Keratinocyte (primary cell): Measurements from ENCODE around the gene LRP1B. TPM values are rescaled to one million over a fixed set of nuclear protein-coding genes. Genes with fewer than 3 reads are reported as not detected.

Source experiments
- DNase-seq: peaks from one replicate; pipeline ENCODE4 v3.0.0-alpha.2; 2011; ENCODE audit warnings: low read depth, missing footprints, low spot score
- FAIRE-seq: peaks from 2 replicates; lab custom pipeline; 2011; peaks lifted over from hg19 to GRCh38; lab: Jason Lieb, UNC
- H2AFZ ChIP-seq: 2 replicates; pipeline ENCODE4 v1.6.0; 2012; ENCODE audit warnings: low read length, control low read depth, inconsistent platforms; ENCODE audit not compliant: control insufficient read depth
- H3K27ac ChIP-seq: 2 replicates; pipeline ENCODE4 v1.5.1; 2011; ENCODE audit warnings: low read length; ENCODE audit not compliant: control insufficient read depth, insufficient read depth
- H3K27me3 ChIP-seq: 3 replicates; pipeline ENCODE4 v1.6.0; 2011; ENCODE audit warnings: low read length; ENCODE audit not compliant: control insufficient read depth, insufficient read depth; ENCODE audit errors: extremely low read depth
- H3K36me3 ChIP-seq, 2 experiments: 2 replicates in 1 of 2; 3 replicates in 1 of 2; pipeline ENCODE4 v1.5.1; 2011; ENCODE audit warnings: low read length in 2 of 2, mild to moderate bottlenecking in 1 of 2; ENCODE audit not compliant: control insufficient read depth in 2 of 2, insufficient read depth in 2 of 2; ENCODE audit errors: extremely low read depth in 1 of 2
- H3K4me1 ChIP-seq: 3 replicates; pipeline ENCODE4 v1.5.1; 2011; ENCODE audit warnings: low read length; ENCODE audit not compliant: control insufficient read depth, insufficient read depth; ENCODE audit errors: extremely low read depth
- H3K4me2 ChIP-seq: 3 replicates; pipeline ENCODE4 v1.6.0; 2011; ENCODE audit warnings: low read depth, low read length; ENCODE audit not compliant: control insufficient read depth, insufficient read depth; ENCODE audit errors: extremely low read depth
- H3K4me3 ChIP-seq, 3 experiments: fragments of 200-600 bp in 1 of 3; sonication (generic) in 1 of 3; 2 replicates in 2 of 3; 3 replicates in 1 of 3; pipeline ENCODE4 v1.5.1; 2011 to 2016; ENCODE audit warnings: low read length in 3 of 3, mild to moderate bottlenecking in 3 of 3, control low read depth in 2 of 3, inconsistent platforms in 1 of 3, low read depth in 1 of 3, mixed read lengths in 1 of 3, mixed run types in 1 of 3, moderate library complexity in 1 of 3; ENCODE audit not compliant: control insufficient read depth in 2 of 3, insufficient read depth in 2 of 3; ENCODE audit errors: extremely low read depth in 1 of 3
- H3K79me2 ChIP-seq: 2 replicates; pipeline ENCODE4 v1.6.0; 2012; ENCODE audit warnings: low read length; ENCODE audit not compliant: control insufficient read depth, insufficient read depth
- H3K9ac ChIP-seq: 3 replicates; pipeline ENCODE4 v1.6.0; 2011; ENCODE audit warnings: low read length; ENCODE audit not compliant: control insufficient read depth, insufficient read depth; ENCODE audit errors: extremely low read depth
- H3K9me1 ChIP-seq: 3 replicates; pipeline ENCODE4 v1.6.0; 2011; ENCODE audit warnings: low read length; ENCODE audit not compliant: control insufficient read depth, insufficient read depth; ENCODE audit errors: extremely low read depth
- H3K9me3 ChIP-seq: 2 replicates; pipeline ENCODE4 v1.5.1; 2012; ENCODE audit warnings: low read depth, low read length; ENCODE audit not compliant: control insufficient read depth
- H4K20me1 ChIP-seq: 3 replicates; pipeline ENCODE4 v1.6.0; 2011; ENCODE audit warnings: low read length; ENCODE audit not compliant: control insufficient read depth, insufficient read depth; ENCODE audit errors: extremely low read depth
- CTCF ChIP-seq, 3 experiments: IDR thresholded peaks in 1 of 3; conservative IDR thresholded peaks in 1 of 3; optimal IDR thresholded peaks in 1 of 3; 2 replicates in 2 of 3; 3 replicates in 1 of 3; pipeline versions ENCODE3 to v1.5.1; 2011; ENCODE audit warnings: low read length in 3 of 3, mild to moderate bottlenecking in 3 of 3, moderate library complexity in 2 of 3, control low read depth in 1 of 3, inconsistent platforms in 1 of 3; ENCODE audit not compliant: insufficient read depth in 2 of 3; ENCODE audit errors: extremely low read depth in 1 of 3
- EZH2 ChIP-seq: IDR thresholded peaks from one replicate; pipeline ENCODE4 v1.6.1; 2012; ENCODE audit warnings: inconsistent platforms, mild to moderate bottlenecking, low read length, moderate library complexity
- dilution Hi-C: fragments of 300-500 bp; cut with MboI; formaldehyde crosslinking; loops from one replicate; pipeline ENCODE4 v1.7.0; 2020; ENCODE audit warnings: low sequenced_read_pairs; ENCODE audit not compliant: extremely low pct_ligation_motif_present
- polyA plus RNA-seq, 5 experiments: library from polyadenylated mRNA; depleted of rRNA in 3 of 5; stranded (reverse) in 3 of 5; stranded (forward) in 1 of 5; unstranded in 1 of 5; fragments of >200 nt; gene quantifications; 1 replicate in 1 of 5; 2 replicates in 3 of 5; 3 replicates in 1 of 5; pipeline versions ENCODE4 v1.2.1 to v1.2.3, GENCODE V29; 2011 to 2012; ENCODE audit warnings: missing spikeins in 2 of 5, low read depth in 1 of 5, low replicate concordance in 1 of 5

LRP1B gene
- polyA plus RNA-seq, 1 donor (not counting 4 experiments of a cell fraction or from before 2014, with no cell fraction given) = not detected

- no peak overlapping the region for H3K9ac ChIP-seq
- no peaks in the 10 kb centered on the region for H3K4me1 ChIP-seq
- no peaks in the 10 kb centered on the region for H3K9me1 ChIP-seq
- no peaks in the 10 kb centered on the region for H3K27me3 ChIP-seq
- H3K4me2 ChIP-seq = no peak overlapping the region
- no peak overlapping the region for H2AFZ ChIP-seq
- H3K4me3 ChIP-seq = no peak overlapping the region
- TF ChIP-seq CTCF (optimal IDR thresholded peaks at IDR 0.05 in 1 of 3, IDR thresholded peaks at IDR 0.05 in 1 of 3, conservative IDR thresholded peaks at IDR 0.05 in 1 of 3; ENCODE audit: extremely low read depth in 1 of 3, insufficient read depth in 2 of 3, low read length in 3 of 3) = no peak
- no peak for TF ChIP-seq EZH2
- H3K79me2 ChIP-seq = no peaks in the 10 kb centered on the region
- no peaks in the 10 kb centered on the region for H4K20me1 ChIP-seq
- H3K27ac ChIP-seq = no peak overlapping the region
- H3K36me3 ChIP-seq = no peaks in the 10 kb centered on the region
- dilution Hi-C loops = no loop called here
- FAIRE-seq (no peak), DNase-seq (no peak)
- H3K9me3 ChIP-seq = no peaks in the 10 kb centered on the region
These were observed 1126.7 kb downstream of the LRP1B start for GRCh38 chr2:141003967-141004657.

- no peaks in the 10 kb centered on the region for H3K27me3 ChIP-seq
- no peak for TF ChIP-seq EZH2
- no peak for TF ChIP-seq CTCF (optimal IDR thresholded peaks at IDR 0.05 in 1 of 3, IDR thresholded peaks at IDR 0.05 in 1 of 3, conservative IDR thresholded peaks at IDR 0.05 in 1 of 3; ENCODE audit: extremely low read depth in 1 of 3, insufficient read depth in 2 of 3, low read length in 3 of 3)
- no peak overlapping the region for H2AFZ ChIP-seq
- dilution Hi-C loops = no loop called here
- no peaks in the 10 kb centered on the region for H4K20me1 ChIP-seq
- H3K79me2 ChIP-seq = no peaks in the 10 kb centered on the region
- H3K9ac ChIP-seq = no peak overlapping the region
- H3K9me1 ChIP-seq = no peaks in the 10 kb centered on the region
- no peaks in the 10 kb centered on the region for H3K36me3 ChIP-seq
- no peak for DNase-seq
- H3K27ac ChIP-seq = no peak overlapping the region
- no peaks in the 10 kb centered on the region for H3K4me1 ChIP-seq
- no peak for FAIRE-seq
- H3K4me3 ChIP-seq = no peak overlapping the region
- H3K4me2 ChIP-seq = no peak overlapping the region
- no peaks in the 10 kb centered on the region for H3K9me3 ChIP-seq
These were observed 1129.1 kb downstream of the LRP1B start for GRCh38 chr2:141001750-141002149.
